Measurements from ENCODE around the gene CARS1. TPM values are rescaled to one million over a fixed set of nuclear protein-coding genes. Genes with fewer than 3 reads are reported as not detected.

Gene CARS1
- total RNA-seq, 4 donors from 2014 or later = 38.1 to 66.5 (median 40.9) TPM

DNA sequence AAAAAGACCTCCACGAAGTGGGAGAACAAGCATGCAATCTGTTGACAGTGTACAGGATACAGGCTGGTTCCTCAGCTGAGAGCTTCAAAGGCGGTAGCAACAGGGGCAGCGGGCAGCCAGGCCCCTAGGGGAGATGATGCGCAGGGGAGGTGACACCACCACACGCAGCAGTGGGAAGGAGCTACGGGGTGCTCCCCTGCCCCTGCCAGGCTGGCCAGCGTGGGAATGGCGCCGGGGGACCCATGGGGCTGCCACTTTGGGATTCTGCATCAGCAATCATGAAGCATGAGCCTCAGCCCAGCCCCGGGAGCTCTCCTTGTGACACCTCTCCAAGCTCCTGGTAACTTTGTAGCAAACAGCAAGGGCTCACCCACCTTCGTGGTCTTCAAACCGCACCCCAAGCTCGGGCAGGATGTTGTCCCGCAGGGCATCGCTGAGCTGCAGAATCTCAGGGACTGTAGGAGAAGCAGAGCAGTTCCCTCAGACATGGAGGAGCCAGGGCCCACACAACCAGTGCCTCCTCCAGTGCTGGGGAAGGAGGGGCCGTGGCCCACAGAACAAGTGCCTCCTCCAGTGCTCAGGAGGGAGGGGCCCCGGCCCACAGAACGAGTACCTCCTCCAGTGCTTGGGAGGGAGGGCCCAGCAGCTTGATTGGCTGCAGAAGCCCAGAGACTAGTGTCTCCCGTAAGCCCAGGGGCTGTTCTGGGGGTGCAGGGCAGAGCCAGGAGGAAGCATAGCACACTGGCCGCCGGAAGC lies 50.5 kb downstream of the CARS1 start:
- no peak for TF ChIP-seq CTCF (IDR thresholded peaks at IDR 0.05)
- TF ChIP-seq POLR2AphosphoS5 (IDR thresholded peaks at IDR 0.05) = no peak
- no peak for TF ChIP-seq EP300 (IDR thresholded peaks at IDR 0.05)
- no peak for TF ChIP-seq POLR2A (IDR thresholded peaks at IDR 0.05)
- peaks cover 28% of the 10 kb centered on the region for H3K4me1 ChIP-seq
- peaks cover 92% of the 10 kb centered on the region for H3K36me3 ChIP-seq
- DNase-seq (ENCODE audit: low spot score in 2 of 2) = no peak
- no peak overlapping the region for H3K27ac ChIP-seq
- no peaks in the 10 kb centered on the region for H3K9me3 ChIP-seq
- H3K27me3 ChIP-seq = no peaks in the 10 kb centered on the region
- 89% methylated on average over 14 of the region's 21 CpGs for WGBS
- no peak overlapping the region for H3K4me3 ChIP-seq

- WGBS = 95% methylated on average over 10 of the region's 10 CpGs
- peak in 1 of 2 donors; percentile 47 for DNase-seq (ENCODE audit: low spot score in 2 of 2)
- no peaks in the 10 kb centered on the region for H3K9me3 ChIP-seq
- peaks cover 87% of the 10 kb centered on the region for H3K36me3 ChIP-seq
- no peaks in the 10 kb centered on the region for H3K27me3 ChIP-seq
- no peak for TF ChIP-seq POLR2AphosphoS5 (IDR thresholded peaks at IDR 0.05)
- no peak for TF ChIP-seq CTCF (IDR thresholded peaks at IDR 0.05)
- TF ChIP-seq POLR2A (IDR thresholded peaks at IDR 0.05) = no peak
- no peak for TF ChIP-seq EP300 (IDR thresholded peaks at IDR 0.05)
- H3K4me1 ChIP-seq = peaks cover 47% of the 10 kb centered on the region
- H3K27ac ChIP-seq = peak overlapping the region; percentile 69
- no peak overlapping the region for H3K4me3 ChIP-seq
These were observed 52.7 kb downstream of the CARS1 start for GRCh38 chr11:3004481-3004880.

DNA sequence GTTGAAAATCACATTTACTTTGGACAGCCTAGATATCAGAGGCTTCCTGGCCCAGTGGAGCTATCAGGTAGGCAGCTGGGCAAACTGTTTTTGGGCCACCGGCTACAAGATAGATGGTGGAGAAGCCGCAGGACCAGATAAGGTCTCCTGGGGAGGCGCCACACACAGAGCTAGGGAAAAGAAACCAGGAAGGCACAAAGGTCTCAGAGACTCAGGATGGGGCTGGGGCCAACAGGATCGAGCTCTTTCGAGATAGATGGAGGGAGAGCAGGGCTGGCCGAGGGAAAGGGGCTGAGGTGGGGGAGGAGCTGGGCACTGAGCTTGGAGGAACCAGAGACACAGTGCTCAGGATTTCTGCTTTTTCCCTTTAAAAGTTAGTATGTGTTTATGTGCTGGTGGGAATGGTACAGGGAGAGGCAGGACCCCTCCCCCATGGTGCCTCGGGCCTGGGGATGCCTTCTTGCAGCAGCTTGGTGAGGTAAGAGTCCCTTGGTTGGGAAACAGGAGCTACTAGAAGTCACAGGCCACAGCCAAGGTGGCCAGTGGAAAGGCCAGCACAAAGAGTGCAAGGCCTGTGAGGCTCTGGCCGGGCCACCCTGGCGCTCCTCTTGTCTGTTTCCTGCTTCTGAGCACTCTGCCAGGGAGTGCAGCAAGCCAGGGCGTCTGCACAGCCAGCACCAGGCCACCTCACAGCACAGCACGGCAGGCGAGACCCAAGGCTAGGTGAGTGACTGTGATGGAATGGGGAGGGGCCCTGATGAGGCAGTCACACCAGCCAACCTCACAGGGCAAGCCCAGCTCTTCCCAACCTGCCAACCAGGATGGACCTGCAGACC lies 53.6 kb downstream of the CARS1 start:
- Histone ChIP-seq H3K9me3 (no peaks in the 10 kb centered on the region), H3K27ac (peak overlapping the region; percentile 69), H3K27me3 (no peaks in the 10 kb centered on the region), H3K4me1 (peaks cover 47% of the 10 kb centered on the region), H3K36me3 (peaks cover 78% of the 10 kb centered on the region), H3K4me3 (no peak overlapping the region)
- 68% methylated on average over 10 of the region's 12 CpGs for WGBS
- TF ChIP-seq POLR2A (IDR thresholded peaks at IDR 0.05) = no peak
- DNase-seq (ENCODE audit: low spot score in 2 of 2) = peak; percentile 38 to 50

DNA sequence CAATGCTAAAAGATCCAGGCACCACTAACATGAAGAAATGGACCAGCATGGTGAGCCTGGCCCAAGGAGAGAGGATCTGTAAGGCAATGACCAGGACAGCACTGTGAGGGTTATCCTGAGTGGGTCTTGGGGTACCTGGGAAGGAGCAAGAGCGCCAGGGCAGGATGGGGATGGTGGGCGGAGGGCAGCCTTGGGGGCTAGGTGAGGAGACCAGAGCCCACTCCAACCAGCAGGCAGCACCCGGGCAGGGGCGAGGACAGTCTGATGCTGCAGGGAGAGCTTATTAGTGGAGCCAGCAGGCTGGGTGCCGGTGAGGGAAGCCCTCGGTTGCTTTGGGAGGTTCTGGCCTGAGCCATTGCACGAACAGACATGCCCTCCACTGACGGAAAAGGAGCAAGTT lies 54.4 kb downstream of the CARS1 start:
- WGBS = 72% methylated on average over 8 of the region's 8 CpGs
- Histone ChIP-seq H3K4me1 (peaks cover 47% of the 10 kb centered on the region), H3K9me3 (no peaks in the 10 kb centered on the region), H3K4me3 (no peak overlapping the region), H3K27ac (no peak overlapping the region), H3K27me3 (no peaks in the 10 kb centered on the region), H3K36me3 (peaks cover 75% of the 10 kb centered on the region)
- DNase-seq (ENCODE audit: low spot score in 2 of 2) = peak; percentile 54 to 65
- TF ChIP-seq CTCF (IDR thresholded peaks at IDR 0.05) = no peak
- TF ChIP-seq POLR2AphosphoS5 (IDR thresholded peaks at IDR 0.05) = no peak
- TF ChIP-seq EP300 (IDR thresholded peaks at IDR 0.05) = no peak
- no peak for TF ChIP-seq POLR2A (IDR thresholded peaks at IDR 0.05)

GRCh38 chr11:3002351-3002861 lies 54.8 kb downstream of the CARS1 start:
- TF ChIP-seq POLR2AphosphoS5 (IDR thresholded peaks at IDR 0.05) (no peak), CTCF (IDR thresholded peaks at IDR 0.05) (no peak), POLR2A (IDR thresholded peaks at IDR 0.05) (no peak), EP300 (IDR thresholded peaks at IDR 0.05) (no peak)
- peak; percentile 43 to 51 for DNase-seq (ENCODE audit: low spot score in 2 of 2)
- H3K9me3 ChIP-seq = no peaks in the 10 kb centered on the region
- 94% methylated on average over 8 of the region's 8 CpGs for WGBS
- peaks cover 47% of the 10 kb centered on the region for H3K4me1 ChIP-seq
- H3K4me3 ChIP-seq = no peak overlapping the region
- H3K27me3 ChIP-seq = no peaks in the 10 kb centered on the region
- H3K27ac ChIP-seq = no peak overlapping the region
- H3K36me3 ChIP-seq = peaks cover 71% of the 10 kb centered on the region

All from suprapubic skin (tissue), 4 donors.